Endothelial cell (in vitro differentiated cells): Measurements from ENCODE around the gene SLC25A31. TPM values are rescaled to one million over a fixed set of nuclear protein-coding genes. Genes with fewer than 3 reads are reported as not detected.

Experiments used
- DNase-seq: peaks from one replicate; pipeline ENCODE4 v3.0.0; 2021; ENCODE audit warnings: low spot score
- H3K27ac Mint-ChIP-seq: one replicate; pipeline ENCODE4 v1.8.0; 2021; ENCODE audit warnings: mixed read lengths, inconsistent platforms; ENCODE audit not compliant: unreplicated experiment
- H3K27me3 Mint-ChIP-seq: one replicate; pipeline ENCODE4 v1.8.0; 2021; ENCODE audit warnings: mild to moderate bottlenecking, moderate library complexity, mixed read lengths, inconsistent platforms; ENCODE audit not compliant: unreplicated experiment
- H3K36me3 Mint-ChIP-seq: one replicate; pipeline ENCODE4 v1.8.0; 2021; ENCODE audit warnings: mild to moderate bottlenecking, low read depth, mixed read lengths, inconsistent platforms; ENCODE audit not compliant: unreplicated experiment
- H3K4me1 Mint-ChIP-seq: one replicate; pipeline ENCODE4 v1.8.0; 2021; ENCODE audit warnings: mild to moderate bottlenecking, mixed read lengths, inconsistent platforms; ENCODE audit not compliant: unreplicated experiment
- H3K4me3 Mint-ChIP-seq: one replicate; pipeline ENCODE4 v1.8.0; 2021; ENCODE audit warnings: mild to moderate bottlenecking, mixed read lengths, inconsistent platforms; ENCODE audit not compliant: unreplicated experiment
- H3K9me3 Mint-ChIP-seq: one replicate; pipeline ENCODE4 v1.8.0; 2021; ENCODE audit warnings: mixed read lengths, inconsistent platforms; ENCODE audit not compliant: unreplicated experiment
- long read RNA-seq: library from polyadenylated mRNA; unstranded; transcript quantifications from one replicate; pipeline ENCODE4 v2.0.0, GENCODE V29; 2020; ENCODE audit not compliant: unreplicated experiment
- total RNA-seq: library from RNA; stranded (reverse); fragmentation: NEBNext Ultra II Directional; extraction: Animal tissue kit (Norgen Biotek cat#: 25700); gene quantifications from one replicate; pipeline ENCODE4 v1.2.1, GENCODE V29; 2021; ENCODE audit not compliant: unreplicated experiment
- TF ChIP-seq, protein P1 (sequence below): fragments of 200-600 bp; sonication (generic); IDR thresholded peaks from one replicate; pipeline ENCODE4 v1.5.0; 2021; ENCODE audit warnings: antibody characterized with exemption; ENCODE audit not compliant: unreplicated experiment

The SLC25A31 gene
- not detected for total RNA-seq
- long read RNA-seq = 0 reads

DNA sequence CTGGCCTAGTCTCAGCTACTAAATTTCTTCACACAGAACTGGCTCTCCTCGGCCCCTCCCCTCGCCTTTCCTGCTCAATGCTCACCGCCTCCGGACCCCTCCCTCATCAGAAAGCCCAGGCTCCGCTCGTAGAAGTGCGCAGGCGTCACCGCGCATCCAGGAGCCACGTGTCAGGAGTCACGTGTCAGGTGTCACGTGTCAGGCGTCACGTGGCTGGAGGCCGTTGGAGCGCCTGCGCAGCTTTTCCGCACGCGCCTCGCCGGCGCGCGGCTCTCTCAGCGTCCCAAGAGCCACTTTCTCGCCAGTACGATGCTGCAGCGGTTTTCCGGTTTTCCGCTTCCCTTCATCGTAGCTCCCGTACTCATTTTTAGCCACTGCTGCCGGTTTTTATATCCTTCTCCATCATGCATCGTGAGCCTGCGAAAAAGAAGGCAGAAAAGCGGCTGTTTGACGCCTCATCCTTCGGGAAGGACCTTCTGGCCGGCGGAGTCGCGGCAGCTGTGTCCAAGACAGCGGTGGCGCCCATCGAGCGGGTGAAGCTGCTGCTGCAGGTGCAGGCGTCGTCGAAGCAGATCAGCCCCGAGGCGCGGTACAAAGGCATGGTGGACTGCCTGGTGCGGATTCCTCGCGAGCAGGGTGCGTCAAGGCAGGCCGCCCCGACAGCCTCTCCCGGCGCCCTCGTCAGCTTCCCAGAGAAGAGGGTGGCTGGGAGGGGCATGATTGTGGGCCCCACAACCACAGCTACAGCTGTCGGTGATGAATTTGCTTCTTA lies at the start of gene SLC25A31:
Gene SLC25A31, plus strand, starts transcription at position 259 of the 772 bp plus-strand sequence. Its CDS starts 146 bp downstream, at position 405.
- H3K36me3 Mint-ChIP-seq = no peaks in the 10 kb centered on the region
- no peak within 1 kb of the TSS for H3K27ac Mint-ChIP-seq
- no peaks in the 10 kb centered on the region for H3K4me1 Mint-ChIP-seq
- H3K9me3 Mint-ChIP-seq = no peaks in the 10 kb centered on the region
- H3K4me3 Mint-ChIP-seq = no peak within 1 kb of the TSS
- DNase-seq = no peak
- TF ChIP-seq, protein P1, sequence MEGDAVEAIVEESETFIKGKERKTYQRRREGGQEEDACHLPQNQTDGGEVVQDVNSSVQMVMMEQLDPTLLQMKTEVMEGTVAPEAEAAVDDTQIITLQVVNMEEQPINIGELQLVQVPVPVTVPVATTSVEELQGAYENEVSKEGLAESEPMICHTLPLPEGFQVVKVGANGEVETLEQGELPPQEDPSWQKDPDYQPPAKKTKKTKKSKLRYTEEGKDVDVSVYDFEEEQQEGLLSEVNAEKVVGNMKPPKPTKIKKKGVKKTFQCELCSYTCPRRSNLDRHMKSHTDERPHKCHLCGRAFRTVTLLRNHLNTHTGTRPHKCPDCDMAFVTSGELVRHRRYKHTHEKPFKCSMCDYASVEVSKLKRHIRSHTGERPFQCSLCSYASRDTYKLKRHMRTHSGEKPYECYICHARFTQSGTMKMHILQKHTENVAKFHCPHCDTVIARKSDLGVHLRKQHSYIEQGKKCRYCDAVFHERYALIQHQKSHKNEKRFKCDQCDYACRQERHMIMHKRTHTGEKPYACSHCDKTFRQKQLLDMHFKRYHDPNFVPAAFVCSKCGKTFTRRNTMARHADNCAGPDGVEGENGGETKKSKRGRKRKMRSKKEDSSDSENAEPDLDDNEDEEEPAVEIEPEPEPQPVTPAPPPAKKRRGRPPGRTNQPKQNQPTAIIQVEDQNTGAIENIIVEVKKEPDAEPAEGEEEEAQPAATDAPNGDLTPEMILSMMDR = no peak
- H3K27me3 Mint-ChIP-seq = no peaks in the 10 kb centered on the region

- Mint-ChIP-seq H3K36me3 (peaks cover 4% of the 10 kb centered on the region), H3K4me3 (no peak overlapping the region), H3K27ac (no peak overlapping the region), H3K4me1 (peaks cover 2% of the 10 kb centered on the region), H3K9me3 (no peaks in the 10 kb centered on the region), H3K27me3 (no peaks in the 10 kb centered on the region)
- no peak for DNase-seq
- TF ChIP-seq, protein P1 = no peak
These were observed 44.9 kb upstream of the SLC25A31 start for GRCh38 chr4:127685292-127685691.

GRCh38 chr4:127686658-127687057 lies 43.5 kb upstream of the SLC25A31 start:
- no peak overlapping the region for H3K27ac Mint-ChIP-seq

DNA sequence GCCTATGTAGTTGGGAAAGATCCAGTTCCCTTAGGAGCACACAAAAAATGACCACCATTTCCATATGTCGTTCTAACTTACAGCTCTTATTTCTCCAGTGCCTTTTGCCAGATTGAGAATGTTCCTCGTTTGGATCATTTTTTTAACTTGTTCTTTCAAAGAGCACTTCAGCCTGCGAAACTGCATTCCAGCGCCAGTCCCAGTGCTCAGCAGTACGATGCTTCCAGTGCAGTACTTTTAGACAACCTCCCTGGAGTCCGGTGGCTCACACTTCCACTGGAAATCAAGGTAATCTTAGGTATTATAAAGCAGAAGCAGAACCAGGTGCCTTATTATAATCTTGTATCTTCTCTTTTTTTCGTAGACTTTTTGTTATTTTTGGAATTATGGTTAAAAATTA lies 42.6 kb upstream of the SLC25A31 start:
- Mint-ChIP-seq H3K27me3 (no peaks in the 10 kb centered on the region), H3K9me3 (no peaks in the 10 kb centered on the region), H3K4me1 (peaks cover 2% of the 10 kb centered on the region), H3K4me3 (no peak overlapping the region), H3K27ac (no peak overlapping the region), H3K36me3 (peaks cover 4% of the 10 kb centered on the region)
- TF ChIP-seq, protein P1 = no peak
- no peak for DNase-seq

More at GRCh38 chr4:127686658-127687057, 43.5 kb upstream of the SLC25A31 start:
- H3K36me3 Mint-ChIP-seq = peaks cover 4% of the 10 kb centered on the region
- TF ChIP-seq, protein P1 = no peak
- H3K4me1 Mint-ChIP-seq = peaks cover 2% of the 10 kb centered on the region
- H3K9me3 Mint-ChIP-seq = no peaks in the 10 kb centered on the region
- H3K27me3 Mint-ChIP-seq = no peaks in the 10 kb centered on the region
- DNase-seq = no peak
- no peak overlapping the region for H3K4me3 Mint-ChIP-seq

DNA sequence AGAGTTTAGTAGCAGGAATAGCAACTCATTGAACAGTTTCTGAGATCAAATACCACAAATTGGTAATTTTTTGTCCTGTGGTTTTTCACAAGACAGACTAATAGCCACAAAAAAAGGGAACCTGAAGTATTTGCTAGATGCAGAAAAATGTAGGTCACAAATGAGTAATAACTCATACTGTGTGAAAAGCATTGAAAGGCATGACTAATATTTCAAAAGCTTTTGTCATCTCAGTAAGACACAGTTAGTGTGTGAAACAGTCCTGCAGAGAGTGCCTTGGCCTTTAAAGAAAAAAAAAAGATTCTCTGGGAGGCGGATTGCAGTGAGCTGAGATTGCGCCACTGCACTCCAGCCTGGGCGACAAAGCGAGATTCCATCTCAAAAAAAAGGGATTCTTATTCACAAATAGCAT lies 31.4 kb upstream of the SLC25A31 start:
- Mint-ChIP-seq H3K27me3 (no peaks in the 10 kb centered on the region), H3K4me3 (no peak overlapping the region), H3K27ac (no peak overlapping the region), H3K4me1 (no peaks in the 10 kb centered on the region), H3K9me3 (no peaks in the 10 kb centered on the region), H3K36me3 (peaks cover 5% of the 10 kb centered on the region)
- TF ChIP-seq, protein P1 = no peak
- no peak for DNase-seq
